GM12878 (cell line): ENCODE results near the gene NPRL2. TPM values are rescaled to one million over a fixed set of nuclear protein-coding genes. Genes with fewer than 3 reads are reported as not detected.

Experiments
- CEBPZ ChIP-seq: fragments of 150-350 bp; IDR thresholded peaks from 2 replicates; pipeline ENCODE4 v1.6.1; 2016; ENCODE audit warnings: low read depth, low read length
- CHD4 ChIP-seq: fragments of 200-600 bp; sonication (generic); IDR thresholded peaks from 2 replicates; pipeline ENCODE4 v1.6.1; 2016; ENCODE audit warnings: mild to moderate bottlenecking
- E4F1 ChIP-seq: fragments of 450-650 bp; IDR thresholded peaks from 2 replicates; pipeline ENCODE4 v1.6.1; 2018; ENCODE audit warnings: borderline replicate concordance, mild to moderate bottlenecking; ENCODE audit not compliant: partially characterized antibody
- SMAD1 ChIP-seq: fragments of 450-650 bp; IDR thresholded peaks from 2 replicates; pipeline ENCODE4 v1.6.1; 2018; ENCODE audit warnings: mild to moderate bottlenecking, low read depth; ENCODE audit not compliant: partially characterized antibody
- SREBF1 ChIP-seq: IDR thresholded peaks from 2 replicates; pipeline ENCODE4 v1.6.1; 2012; ENCODE audit warnings: mild to moderate bottlenecking, low read length
- YBX1 ChIP-seq: fragments of 450-650 bp; IDR thresholded peaks from 2 replicates; pipeline ENCODE4 v1.6.1; 2016; ENCODE audit warnings: antibody characterized with exemption
- YY1 ChIP-seq: IDR thresholded peaks from 2 replicates; pipeline ENCODE4 v1.6.1; 2011; ENCODE audit warnings: low read depth, mild to moderate bottlenecking, low read length
- polyA plus RNA-seq, 11 experiments: library from polyadenylated mRNA; depleted of rRNA in 4 of 11; unstranded in 6 of 11; stranded (reverse) in 5 of 11; fragments of >200 nt; fragmentation: Nextera tagmentation in 4 of 11; fragmentation: Illumina TruSeq in 1 of 11; extraction: Ambion mirVana in 4 of 11; extraction: Trizol in 1 of 11; gene quantifications; 1 replicate in 1 of 11; 2 replicates in 10 of 11; pipeline versions ENCODE4 v1.2.1 to v1.2.3, GENCODE V29; 2011 to 2016; ENCODE audit warnings: inconsistent platforms in 2 of 11, missing spikeins in 2 of 11, low read depth in 1 of 11
- total RNA-seq, 4 experiments: library from RNA; depleted of rRNA in 3 of 4; stranded (reverse); fragments of >200 nt in 3 of 4; fragmentation: Illumina TruSeq in 1 of 4; extraction: Trizol in 1 of 4; gene quantifications; 2 replicates each; pipeline versions ENCODE4 v1.2.1 to v1.2.3, GENCODE V29; 2013 to 2021

Gene NPRL2
- total and polyA plus RNA-seq, 10 of the 15 experiments (the other 5 are each of a cell fraction or from before 2014, with no cell fraction given), result 17.8 to 54.2 (median 32.9) TPM

- TF ChIP-seq E4F1 (peak; percentile 94), YBX1 (no peak), YY1 (peak; percentile 79; the same call in 1 of the 2 replicates), SMAD1 (no peak), CEBPZ (no peak), CHD4 (no peak), SREBF1 (peak; percentile 91)
- TF ChIP-seq, all 136 proteins: peak for 55
Measured at GRCh38 chr3:50350527-50351322, at the start of gene NPRL2, which contains the start of gene CYB561D2 (continued).
